Measurements from ENCODE around the gene MLLT10. TPM values are rescaled to one million over a fixed set of nuclear protein-coding genes. Genes with fewer than 3 reads are reported as not detected.

MLLT10 gene
- total RNA-seq, 2 experiments from 2014 or later: 44.1 to 47.2 TPM

DNA sequence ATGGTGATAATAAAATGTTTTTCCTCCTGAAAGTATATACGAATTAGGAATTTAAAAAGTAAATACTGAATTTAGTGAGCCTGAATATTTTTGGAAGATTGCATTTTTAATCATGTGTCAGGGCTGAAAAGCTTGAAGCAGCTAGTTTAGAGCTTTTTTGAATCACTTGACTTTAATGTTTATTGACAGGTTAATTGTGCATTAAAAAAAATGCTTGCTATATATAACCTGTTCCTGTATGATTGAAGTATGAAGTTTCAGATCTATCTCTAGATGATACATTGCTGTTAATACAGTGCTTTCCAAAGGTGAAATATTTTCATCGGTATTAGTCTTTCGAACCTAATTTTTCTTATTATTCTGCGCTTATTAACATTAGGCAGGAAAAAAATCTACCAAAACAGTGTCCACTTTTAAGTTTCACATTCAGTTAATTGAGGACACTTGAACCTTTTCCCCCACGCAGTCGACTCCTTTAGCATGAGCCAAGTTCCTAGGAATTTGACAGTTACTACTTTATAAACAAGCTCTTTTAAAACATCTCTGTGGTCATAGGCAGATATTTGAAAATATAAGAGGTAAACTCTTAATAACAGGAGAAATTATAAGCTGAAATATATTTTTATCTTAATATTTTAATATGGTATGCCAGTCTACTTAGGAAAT is 187.1 kb downstream of the MLLT10 start:
- ChIA-PET CTCF (interaction anchor here (0.8 to 1.7 kb wide), 2 partner anchors 8 to 11 kb away, joined by 3 to 6 read pairs; no protein-coding TSS in a partner anchor), POLR2A (no interaction called here)
- peaks cover 14% of the 10 kb centered on the region for H3K36me3 Mint-ChIP-seq (ENCODE audit: low read depth)
- H3K4me1 Mint-ChIP-seq: peaks cover 17% of the 10 kb centered on the region
- no peak overlapping the region for H3K27ac Mint-ChIP-seq
- no peak overlapping the region for H3K4me3 Mint-ChIP-seq
- H3K9me3 Mint-ChIP-seq: no peaks in the 10 kb centered on the region
- no peaks in the 10 kb centered on the region for H3K27me3 Mint-ChIP-seq
- DNase-seq: no peak

DNA sequence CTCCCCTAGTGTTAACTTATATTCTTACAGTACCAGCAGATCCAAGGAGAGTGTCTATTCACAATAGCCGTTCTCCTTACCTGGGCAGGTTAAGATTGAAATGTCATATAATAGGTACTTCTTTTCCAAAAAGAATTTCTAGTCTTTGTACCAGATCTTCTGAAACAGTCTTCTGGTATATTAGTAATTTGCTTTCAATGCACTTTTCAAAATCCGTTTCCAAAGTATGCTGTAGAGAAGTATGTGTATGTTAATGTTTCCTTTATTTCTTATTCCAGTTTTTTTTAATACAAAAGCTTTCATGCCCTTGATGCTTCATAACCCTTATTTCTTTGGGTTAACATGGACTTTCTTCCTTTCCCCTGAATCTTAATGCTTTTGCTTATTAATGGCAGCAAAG is 188.2 kb downstream of the MLLT10 start:
- Mint-ChIP-seq H3K4me3 (no peak overlapping the region), H3K27ac (no peak overlapping the region), H3K4me1 (peaks cover 22% of the 10 kb centered on the region), H3K36me3 (ENCODE audit: low read depth) (peaks cover 15% of the 10 kb centered on the region), H3K9me3 (no peaks in the 10 kb centered on the region), H3K27me3 (no peaks in the 10 kb centered on the region)
- POLR2A ChIA-PET: no interaction called here
- DNase-seq: no peak
- CTCF ChIA-PET: no interaction called here

DNA sequence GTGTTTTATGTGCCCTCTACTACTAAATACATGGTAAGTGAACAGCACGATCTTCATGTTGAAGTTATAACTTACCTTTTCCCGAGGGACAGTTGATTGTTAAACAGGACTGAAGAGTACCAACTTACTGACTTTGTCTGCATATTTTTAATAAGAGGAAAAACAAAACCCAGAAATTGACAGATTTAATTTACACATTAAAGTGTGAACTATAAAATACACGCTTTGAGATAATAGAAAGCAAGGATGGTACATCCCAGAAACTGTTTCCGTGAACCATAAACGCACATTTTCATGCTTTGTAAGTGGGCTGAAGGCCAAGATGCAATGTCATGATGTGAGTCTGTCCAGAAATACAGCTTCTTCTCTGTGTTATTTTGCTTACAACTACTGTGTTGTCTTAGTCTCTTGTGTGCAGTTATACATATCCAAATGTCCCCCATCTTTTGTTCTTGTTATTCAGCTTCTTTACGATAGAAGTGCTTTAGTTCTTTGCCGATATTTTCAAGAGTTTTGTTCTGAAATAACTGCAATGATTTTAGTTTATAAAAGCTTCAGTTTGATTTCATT is 190.1 kb downstream of the MLLT10 start:
- Mint-ChIP-seq H3K27me3 (no peaks in the 10 kb centered on the region), H3K36me3 (ENCODE audit: low read depth) (peaks cover 23% of the 10 kb centered on the region), H3K4me3 (no peak overlapping the region), H3K27ac (no peak overlapping the region), H3K9me3 (no peaks in the 10 kb centered on the region), H3K4me1 (peaks cover 34% of the 10 kb centered on the region)
- POLR2A ChIA-PET: no interaction called here
- CTCF ChIA-PET: interaction anchor here (1.2 kb wide), 1 partner anchor 11 kb away, joined by 6 read pairs; no protein-coding TSS in a partner anchor
- DNase-seq: no peak

DNA sequence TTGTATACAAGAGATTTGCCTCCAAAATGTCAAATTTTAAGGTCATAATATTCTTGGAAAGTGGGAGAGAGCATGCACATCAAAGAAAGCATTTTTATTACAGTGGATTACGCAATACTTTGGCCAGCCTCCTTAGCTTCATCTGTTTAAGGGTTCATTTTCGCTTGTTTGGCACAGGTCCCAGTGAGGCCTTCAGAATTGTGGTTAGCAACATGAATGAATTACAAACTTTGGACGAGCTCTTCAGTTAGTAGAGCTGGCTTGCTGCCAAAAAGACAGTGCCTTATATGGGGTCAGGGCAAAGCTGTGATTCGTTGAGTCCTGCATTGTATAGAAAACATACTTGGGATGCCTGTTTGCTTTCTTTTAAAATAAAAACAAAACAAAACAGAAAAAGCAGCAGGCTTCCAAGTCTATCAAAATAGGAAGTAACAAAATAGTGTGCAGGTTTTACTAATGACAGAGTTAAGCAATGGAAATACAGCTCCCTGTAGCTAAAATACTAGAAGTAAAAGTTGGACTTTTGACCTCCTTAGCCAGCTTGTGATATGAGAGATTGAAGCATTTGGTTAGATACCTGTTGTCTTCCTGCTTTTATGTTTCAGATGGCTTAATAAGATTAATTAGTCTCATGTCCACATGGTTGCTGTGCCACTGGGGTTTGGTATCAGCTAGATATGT is 190.8 kb downstream of the MLLT10 start:
- CTCF ChIA-PET: interaction anchor here (0.6 to 1.2 kb wide), 3 partner anchors 12 to 1229 kb away, joined by 3 to 6 read pairs (median 5); no protein-coding TSS in a partner anchor
- H3K9me3 Mint-ChIP-seq: no peaks in the 10 kb centered on the region
- H3K27ac Mint-ChIP-seq: no peak overlapping the region
- H3K36me3 Mint-ChIP-seq (ENCODE audit: low read depth): peaks cover 26% of the 10 kb centered on the region
- POLR2A ChIA-PET: no interaction called here
- no peaks in the 10 kb centered on the region for H3K27me3 Mint-ChIP-seq
- peaks cover 34% of the 10 kb centered on the region for H3K4me1 Mint-ChIP-seq
- DNase-seq: peak; percentile 71
- H3K4me3 Mint-ChIP-seq: no peak overlapping the region

DNA sequence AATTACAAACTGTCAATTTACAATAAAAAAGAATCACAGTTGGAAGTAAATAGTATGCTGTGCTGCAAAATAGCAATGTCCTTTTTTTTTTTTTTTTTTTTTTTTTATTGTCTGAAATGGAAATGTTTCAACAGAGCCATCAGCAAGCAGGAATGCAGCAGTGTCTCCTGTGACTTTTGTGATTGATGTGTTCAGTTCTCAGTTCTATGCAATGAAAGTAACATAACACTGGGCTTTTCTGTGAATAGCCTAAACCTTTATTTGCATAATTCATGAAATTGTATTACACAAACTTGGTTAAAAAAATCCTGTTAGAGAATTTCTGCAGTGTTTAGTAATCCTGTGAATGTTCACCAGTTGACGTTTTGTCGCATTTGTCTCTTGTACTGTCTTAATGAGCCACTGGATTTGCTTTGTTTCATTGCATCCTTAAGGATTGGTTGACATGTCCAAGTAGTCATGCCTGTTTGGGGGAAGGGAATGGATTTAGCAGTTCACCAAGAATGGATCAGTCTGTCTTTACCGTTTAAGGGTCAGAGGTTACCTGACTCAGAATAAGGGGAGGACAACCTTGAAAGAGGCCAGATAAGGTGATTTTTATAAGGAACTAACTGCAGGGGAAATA is 192.7 kb downstream of the MLLT10 start:
- POLR2A ChIA-PET: no interaction called here
- Mint-ChIP-seq H3K4me3 (no peak overlapping the region), H3K36me3 (ENCODE audit: low read depth) (peaks cover 31% of the 10 kb centered on the region), H3K9me3 (no peaks in the 10 kb centered on the region), H3K27me3 (no peaks in the 10 kb centered on the region), H3K4me1 (peaks cover 37% of the 10 kb centered on the region), H3K27ac (no peak overlapping the region)
- no peak for DNase-seq
- CTCF ChIA-PET: no interaction called here

DNA sequence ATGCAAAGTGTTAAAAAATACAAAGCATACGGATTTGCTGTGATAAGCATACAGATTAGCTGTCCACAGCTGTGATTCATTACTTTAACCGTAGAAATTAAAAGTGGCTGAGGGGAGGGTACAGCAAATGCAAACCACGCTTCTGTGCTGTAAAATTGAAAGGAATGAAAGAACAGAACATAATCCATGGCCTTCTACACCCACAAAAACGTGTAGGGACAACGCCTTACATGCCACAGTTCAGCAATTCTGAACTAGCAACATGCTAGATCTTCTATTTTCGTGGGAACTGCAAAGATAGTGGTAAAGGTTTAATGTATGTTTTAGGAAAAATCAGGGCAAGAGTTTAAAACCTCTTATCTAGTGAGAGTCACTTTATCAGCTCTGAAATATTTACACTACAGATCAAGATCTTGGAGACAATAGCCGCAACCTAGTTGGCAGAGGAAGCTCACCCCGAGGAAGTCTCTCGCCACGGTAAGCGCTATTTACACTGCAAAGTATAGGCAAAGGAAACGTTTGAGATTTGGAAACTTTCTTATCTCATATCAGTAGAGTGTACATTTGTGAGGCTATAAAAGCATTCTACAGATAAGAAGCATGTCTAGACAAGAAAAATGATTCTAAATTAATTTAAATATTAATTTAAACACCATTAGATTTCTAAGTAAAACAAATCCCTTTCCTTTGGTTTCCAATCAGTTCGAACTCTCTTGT is 193.6 kb downstream of the MLLT10 start:
- Mint-ChIP-seq H3K9me3 (no peaks in the 10 kb centered on the region), H3K4me1 (peaks cover 44% of the 10 kb centered on the region), H3K36me3 (ENCODE audit: low read depth) (peaks cover 31% of the 10 kb centered on the region), H3K27ac (peak overlapping the region; percentile 50), H3K4me3 (no peak overlapping the region), H3K27me3 (no peaks in the 10 kb centered on the region)
- CTCF ChIA-PET: no interaction called here
- POLR2A ChIA-PET: no interaction called here
- DNase-seq: no peak

DNA sequence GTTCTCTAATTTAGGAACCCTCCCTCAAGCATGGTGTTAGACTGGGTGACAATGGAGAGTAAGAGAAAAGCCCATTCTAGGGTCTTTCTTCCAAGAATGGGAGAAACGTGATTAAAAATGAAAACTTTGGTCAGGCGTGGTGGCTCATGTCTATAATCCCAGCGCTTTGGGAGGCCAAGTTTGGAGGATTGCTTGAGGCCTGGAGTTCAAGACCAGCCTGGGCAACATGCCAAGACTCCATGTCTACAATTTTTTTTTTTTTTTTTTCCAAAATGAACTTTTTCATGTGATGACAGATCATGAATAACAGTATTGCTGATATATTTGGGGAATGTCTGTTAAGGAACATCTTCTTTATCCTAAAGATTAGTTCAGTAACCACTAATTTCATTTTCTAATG is 194.6 kb downstream of the MLLT10 start:
- no peaks in the 10 kb centered on the region for H3K27me3 Mint-ChIP-seq
- CTCF ChIA-PET: no interaction called here

DNA sequence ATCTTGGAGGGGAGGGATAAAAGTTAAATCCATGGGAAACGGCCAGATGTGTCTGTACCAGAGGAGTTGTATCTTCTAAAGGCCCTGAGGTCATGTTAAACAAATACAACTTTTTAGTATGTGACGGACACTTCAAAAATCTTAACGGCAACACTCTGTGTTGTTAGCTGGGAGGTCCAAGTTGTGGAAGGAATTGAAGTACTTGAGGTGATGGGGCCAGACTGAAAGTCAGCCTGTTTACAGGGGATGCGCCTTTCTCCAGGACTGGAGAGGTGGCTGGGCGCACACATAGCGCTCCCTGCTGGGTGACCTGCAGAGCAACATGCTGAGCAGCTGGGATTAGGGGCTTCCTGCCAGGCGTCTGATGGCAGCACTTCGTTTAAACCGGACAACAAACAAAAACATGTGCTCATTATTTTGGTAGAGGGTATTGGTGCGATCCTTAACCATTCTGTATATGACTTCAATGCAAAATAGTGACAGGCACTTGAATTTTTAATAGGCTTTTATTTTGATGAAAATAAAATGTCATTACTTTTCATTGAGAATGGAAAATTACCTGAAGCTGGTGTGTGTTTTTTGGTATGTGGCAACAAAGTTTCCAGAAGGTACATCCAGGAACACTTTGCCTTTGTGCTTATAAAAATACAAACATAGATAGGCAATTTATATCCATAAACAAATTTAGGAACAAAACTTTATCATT is 198.2 kb downstream of the MLLT10 start:
- CTCF ChIA-PET: interaction anchor here (0.6 to 1.6 kb wide), 7 partner anchors 12 to 1262 kb away, joined by 3 to 6 read pairs (median 3); no protein-coding TSS in a partner anchor
- peak overlapping the region; percentile 34 for H3K27ac Mint-ChIP-seq
- no peaks in the 10 kb centered on the region for H3K27me3 Mint-ChIP-seq
- peaks cover 43% of the 10 kb centered on the region for H3K4me1 Mint-ChIP-seq
- H3K36me3 Mint-ChIP-seq (ENCODE audit: low read depth): peaks cover 47% of the 10 kb centered on the region
- peak; percentile 58 for DNase-seq
- no peaks in the 10 kb centered on the region for H3K9me3 Mint-ChIP-seq
- H3K4me3 Mint-ChIP-seq: no peak overlapping the region
- POLR2A ChIA-PET: no interaction called here

More for the DNA sequence above, 194.6 kb downstream of the MLLT10 start:
- POLR2A ChIA-PET: no interaction called here
- no peaks in the 10 kb centered on the region for H3K9me3 Mint-ChIP-seq
- peaks cover 31% of the 10 kb centered on the region for H3K36me3 Mint-ChIP-seq (ENCODE audit: low read depth)
- no peak for DNase-seq
- H3K4me3 Mint-ChIP-seq: no peak overlapping the region
- peaks cover 44% of the 10 kb centered on the region for H3K4me1 Mint-ChIP-seq
- H3K27ac Mint-ChIP-seq: no peak overlapping the region

DNA sequence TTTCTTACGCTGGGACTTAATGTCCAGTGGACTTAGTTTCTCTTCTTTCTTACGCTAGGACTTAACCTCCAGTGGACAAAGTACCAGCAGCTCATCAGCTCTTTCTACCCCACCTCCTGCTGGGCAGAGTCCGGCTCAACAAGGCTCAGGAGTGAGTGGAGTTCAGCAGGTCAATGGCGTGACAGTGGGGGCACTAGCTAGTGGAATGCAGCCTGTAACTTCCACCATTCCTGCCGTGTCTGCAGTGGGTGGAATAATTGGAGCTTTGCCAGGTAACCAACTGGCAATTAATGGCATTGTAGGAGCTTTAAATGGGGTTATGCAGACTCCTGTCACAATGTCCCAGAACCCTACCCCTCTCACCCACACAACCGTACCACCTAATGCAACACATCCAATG is 199.7 kb downstream of the MLLT10 start:
- no peaks in the 10 kb centered on the region for H3K27me3 Mint-ChIP-seq
- DNase-seq: no peak
- peaks cover 49% of the 10 kb centered on the region for H3K36me3 Mint-ChIP-seq (ENCODE audit: low read depth)
- H3K27ac Mint-ChIP-seq: no peak overlapping the region
- H3K4me3 Mint-ChIP-seq: no peak overlapping the region
- ChIA-PET POLR2A (no interaction called here), CTCF (interaction anchor here (0.9 kb wide), 1 partner anchor 14 kb away, joined by 3 read pairs; no protein-coding TSS in a partner anchor)
- peaks cover 38% of the 10 kb centered on the region for H3K4me1 Mint-ChIP-seq
- H3K9me3 Mint-ChIP-seq: no peaks in the 10 kb centered on the region

DNA sequence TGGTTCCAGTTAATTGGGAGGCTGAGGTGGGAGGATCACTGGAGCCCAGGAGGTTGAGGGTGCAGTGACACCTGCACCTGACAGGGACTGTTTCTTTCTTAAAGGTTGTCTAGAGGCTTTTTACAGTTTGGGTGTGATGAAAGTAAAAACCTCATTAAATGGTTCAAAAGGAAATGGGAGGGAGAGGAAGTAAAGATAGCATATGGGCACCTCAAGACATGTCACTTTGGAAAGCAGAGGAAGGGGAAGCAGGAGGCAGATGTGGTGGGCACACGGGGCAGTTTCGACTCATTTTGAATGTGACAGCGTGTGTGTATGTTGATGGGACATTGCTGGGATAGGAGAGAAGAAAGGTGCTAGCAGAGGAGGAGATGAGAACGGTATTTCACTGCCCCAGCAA is 203.1 kb downstream of the MLLT10 start:
- ChIA-PET CTCF (no interaction called here), POLR2A (no interaction called here)
- no peak overlapping the region for H3K4me3 Mint-ChIP-seq
- H3K4me1 Mint-ChIP-seq: peaks cover 64% of the 10 kb centered on the region
- no peaks in the 10 kb centered on the region for H3K9me3 Mint-ChIP-seq
- H3K36me3 Mint-ChIP-seq (ENCODE audit: low read depth): peaks cover 59% of the 10 kb centered on the region
- H3K27me3 Mint-ChIP-seq: no peaks in the 10 kb centered on the region
- DNase-seq: no peak
- H3K27ac Mint-ChIP-seq: peak overlapping the region; percentile 15

DNA sequence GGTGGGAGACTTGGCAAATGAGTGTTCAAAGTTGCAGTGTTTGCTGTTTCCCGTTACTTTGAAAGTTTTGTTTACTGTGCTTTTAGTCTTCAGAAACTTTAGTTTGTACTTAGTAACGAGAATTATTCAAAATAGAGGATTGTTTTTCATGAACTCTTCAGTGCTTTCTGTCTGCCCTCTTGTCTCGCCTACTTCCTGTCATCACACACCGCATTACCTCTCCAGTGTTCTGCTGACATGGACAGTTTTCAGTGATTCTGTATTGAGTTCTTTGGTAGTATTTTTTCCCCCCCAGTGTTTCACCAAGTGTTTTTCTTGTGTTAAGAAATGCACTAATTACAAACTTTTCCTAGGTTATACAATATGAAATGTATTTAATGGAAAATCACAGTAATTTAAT is 207.0 kb downstream of the MLLT10 start:
- peaks cover 72% of the 10 kb centered on the region for H3K36me3 Mint-ChIP-seq (ENCODE audit: low read depth)
- H3K27me3 Mint-ChIP-seq: no peaks in the 10 kb centered on the region
- DNase-seq: peak; percentile 58
- peaks cover 64% of the 10 kb centered on the region for H3K4me1 Mint-ChIP-seq
- ChIA-PET CTCF (no interaction called here), POLR2A (no interaction called here)
- H3K27ac Mint-ChIP-seq: peak overlapping the region; percentile 85
- H3K9me3 Mint-ChIP-seq: no peaks in the 10 kb centered on the region
- peak overlapping the region; percentile 33 for H3K4me3 Mint-ChIP-seq

DNA sequence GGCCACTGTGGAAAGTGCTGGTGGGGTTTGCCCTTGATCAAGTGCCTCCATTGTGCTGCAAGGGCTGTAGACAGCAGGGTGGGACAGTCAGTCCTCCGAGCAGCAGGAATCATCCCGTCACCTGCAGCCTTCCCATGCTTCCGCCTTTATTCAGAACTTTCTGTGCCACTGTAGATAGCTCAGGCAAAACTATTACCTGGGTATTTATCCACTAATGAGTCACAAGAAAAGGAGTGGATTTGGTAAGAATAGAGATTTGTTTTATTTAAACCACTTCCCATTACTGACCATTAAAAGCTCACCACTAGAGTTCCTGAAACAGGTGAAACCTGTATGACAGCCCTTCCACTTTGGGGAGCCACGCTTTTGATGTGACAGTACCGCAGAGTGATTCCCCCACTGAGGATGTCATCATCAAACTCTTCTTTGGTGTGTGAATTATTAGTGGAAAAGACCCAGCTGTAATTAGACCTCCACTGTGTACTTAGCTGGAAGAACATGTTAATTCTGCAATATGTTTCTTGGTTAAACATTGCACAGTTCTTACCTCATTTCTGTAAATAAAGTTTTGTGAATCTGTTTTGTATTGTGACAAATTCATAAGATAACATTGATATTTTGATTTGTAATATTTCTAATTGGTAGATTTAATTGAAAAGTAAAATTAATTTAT is 208.8 kb downstream of the MLLT10 start:
- no peak overlapping the region for H3K27ac Mint-ChIP-seq
- DNase-seq: no peak
- no peaks in the 10 kb centered on the region for H3K27me3 Mint-ChIP-seq
- POLR2A ChIA-PET: no interaction called here
- H3K4me1 Mint-ChIP-seq: peaks cover 65% of the 10 kb centered on the region
- no peak overlapping the region for H3K4me3 Mint-ChIP-seq
- peaks cover 66% of the 10 kb centered on the region for H3K36me3 Mint-ChIP-seq (ENCODE audit: low read depth)
- CTCF ChIA-PET: no interaction called here
- H3K9me3 Mint-ChIP-seq: no peaks in the 10 kb centered on the region
